ENCODE measurements around the gene LSM12.

The LSM12 gene

DNA sequence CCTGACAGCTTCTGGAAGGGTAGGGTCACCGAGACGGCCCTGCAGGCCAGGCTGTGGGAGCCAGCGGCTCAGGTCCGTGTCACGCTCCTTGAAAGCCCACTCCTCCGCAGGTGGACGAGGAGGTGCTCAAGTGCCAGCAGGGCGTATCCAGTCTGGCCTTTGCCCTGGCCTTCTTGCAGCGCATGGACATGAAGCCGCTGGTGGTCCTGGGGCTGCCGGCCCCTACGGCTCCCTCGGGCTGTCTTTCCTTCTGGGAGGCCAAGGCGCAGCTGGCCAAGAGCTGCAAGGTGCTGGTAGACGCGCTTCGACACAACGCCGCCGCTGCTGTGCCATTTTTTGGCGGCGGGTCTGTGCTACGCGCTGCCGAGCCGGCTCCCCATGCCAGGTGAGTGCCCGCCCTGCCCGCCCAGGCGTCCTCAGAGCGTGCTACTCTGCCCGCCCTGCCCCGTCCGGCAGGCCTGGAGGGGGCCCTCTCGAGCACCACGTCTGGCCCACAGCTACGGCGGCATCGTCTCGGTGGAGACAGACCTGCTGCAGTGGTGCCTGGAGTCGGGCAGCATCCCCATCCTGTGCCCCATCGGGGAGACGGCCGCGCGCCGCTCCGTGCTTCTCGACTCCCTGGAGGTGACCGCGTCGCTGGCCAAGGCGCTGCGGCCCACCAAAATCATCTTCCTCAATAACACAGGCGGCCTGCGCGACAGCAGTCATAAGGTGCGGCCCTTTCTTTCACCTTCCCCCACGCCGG is 60.8 kb downstream of the LSM12 start:
- no peak overlapping the region for H3K4me3 ChIP-seq (ENCODE audit: low read depth, low read length)
- TF ChIP-seq, protein P1, sequence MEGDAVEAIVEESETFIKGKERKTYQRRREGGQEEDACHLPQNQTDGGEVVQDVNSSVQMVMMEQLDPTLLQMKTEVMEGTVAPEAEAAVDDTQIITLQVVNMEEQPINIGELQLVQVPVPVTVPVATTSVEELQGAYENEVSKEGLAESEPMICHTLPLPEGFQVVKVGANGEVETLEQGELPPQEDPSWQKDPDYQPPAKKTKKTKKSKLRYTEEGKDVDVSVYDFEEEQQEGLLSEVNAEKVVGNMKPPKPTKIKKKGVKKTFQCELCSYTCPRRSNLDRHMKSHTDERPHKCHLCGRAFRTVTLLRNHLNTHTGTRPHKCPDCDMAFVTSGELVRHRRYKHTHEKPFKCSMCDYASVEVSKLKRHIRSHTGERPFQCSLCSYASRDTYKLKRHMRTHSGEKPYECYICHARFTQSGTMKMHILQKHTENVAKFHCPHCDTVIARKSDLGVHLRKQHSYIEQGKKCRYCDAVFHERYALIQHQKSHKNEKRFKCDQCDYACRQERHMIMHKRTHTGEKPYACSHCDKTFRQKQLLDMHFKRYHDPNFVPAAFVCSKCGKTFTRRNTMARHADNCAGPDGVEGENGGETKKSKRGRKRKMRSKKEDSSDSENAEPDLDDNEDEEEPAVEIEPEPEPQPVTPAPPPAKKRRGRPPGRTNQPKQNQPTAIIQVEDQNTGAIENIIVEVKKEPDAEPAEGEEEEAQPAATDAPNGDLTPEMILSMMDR (IDR thresholded peaks at IDR 0.05; ENCODE audit: borderline replicate concordance, insufficient read depth, low read depth, low read length) = 0 out of 2 replicates have a peak, but pooled peaks have one; percentile 12

DNA sequence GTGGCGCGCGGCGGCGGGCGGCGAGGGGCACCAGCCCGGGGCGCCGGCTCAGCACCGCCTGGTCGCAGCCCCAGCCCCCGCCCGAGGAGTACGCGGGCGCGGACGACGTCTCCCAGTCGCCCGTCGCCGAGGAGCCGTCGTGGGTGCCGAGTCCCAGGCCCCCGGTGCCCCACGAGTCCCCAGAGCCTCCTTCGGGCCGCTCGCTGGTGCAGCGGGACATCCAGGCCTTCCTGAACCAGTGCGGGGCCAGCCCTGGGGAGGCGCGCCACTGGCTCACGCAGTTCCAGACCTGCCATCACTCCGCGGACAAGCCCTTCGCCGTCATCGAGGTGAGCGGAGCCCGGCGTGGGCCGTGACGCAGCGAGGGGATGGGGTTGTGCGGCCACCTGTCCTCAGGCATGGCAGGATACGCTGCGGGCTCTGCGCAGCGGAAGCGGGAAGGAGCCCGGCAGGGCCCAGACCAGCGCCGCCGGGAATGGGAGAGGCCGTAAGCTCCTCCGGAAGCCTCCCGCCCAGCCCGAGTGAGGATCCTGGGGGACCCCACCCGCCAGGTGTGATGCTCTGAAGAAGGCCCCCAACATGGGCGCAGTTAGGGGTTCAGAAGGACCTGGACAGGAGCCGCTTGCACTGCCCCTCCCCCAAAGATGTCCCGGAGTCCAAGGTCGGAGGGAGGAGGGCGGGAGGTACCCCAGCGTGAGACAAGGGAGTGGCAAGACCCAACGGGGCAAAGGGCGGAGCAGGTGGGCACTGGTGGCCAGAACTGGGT is 61.5 kb downstream of the LSM12 start:
- TF ChIP-seq, protein P1 (IDR thresholded peaks at IDR 0.05; ENCODE audit: borderline replicate concordance, insufficient read depth, low read depth, low read length) = no peak

GRCh38 chr17:44004077-44004760 is 62.3 kb downstream of the LSM12 start, which contains the start of gene NAGS:
Gene NAGS (plus strand): TSS chr17:44004622. CDS start chr17:44004664, 42 bp downstream.
- TF ChIP-seq, protein P1 (IDR thresholded peaks at IDR 0.05; ENCODE audit: borderline replicate concordance, insufficient read depth, low read depth, low read length) = no peak
- H3K4me3 ChIP-seq (ENCODE audit: low read depth, low read length) = no peak within 1 kb of the TSS

More for the DNA sequence above, 61.5 kb downstream of the LSM12 start:
- no peak overlapping the region for H3K4me3 ChIP-seq (ENCODE audit: low read depth, low read length)

- H3K4me3 ChIP-seq (ENCODE audit: low read depth, low read length) = no peak overlapping the region
- TF ChIP-seq, protein P1 (IDR thresholded peaks at IDR 0.05; ENCODE audit: borderline replicate concordance, insufficient read depth, low read depth, low read length) = no peak
Observed at GRCh38 chr17:44002141-44002848, 64.2 kb downstream of the LSM12 start.

GRCh38 chr17:44001461-44001920 is 65.0 kb downstream of the LSM12 start:
- no peak overlapping the region for H3K4me3 ChIP-seq (ENCODE audit: low read depth, low read length)
- TF ChIP-seq, protein P1 (IDR thresholded peaks at IDR 0.05; ENCODE audit: borderline replicate concordance, insufficient read depth, low read depth, low read length) = no peak

DNA sequence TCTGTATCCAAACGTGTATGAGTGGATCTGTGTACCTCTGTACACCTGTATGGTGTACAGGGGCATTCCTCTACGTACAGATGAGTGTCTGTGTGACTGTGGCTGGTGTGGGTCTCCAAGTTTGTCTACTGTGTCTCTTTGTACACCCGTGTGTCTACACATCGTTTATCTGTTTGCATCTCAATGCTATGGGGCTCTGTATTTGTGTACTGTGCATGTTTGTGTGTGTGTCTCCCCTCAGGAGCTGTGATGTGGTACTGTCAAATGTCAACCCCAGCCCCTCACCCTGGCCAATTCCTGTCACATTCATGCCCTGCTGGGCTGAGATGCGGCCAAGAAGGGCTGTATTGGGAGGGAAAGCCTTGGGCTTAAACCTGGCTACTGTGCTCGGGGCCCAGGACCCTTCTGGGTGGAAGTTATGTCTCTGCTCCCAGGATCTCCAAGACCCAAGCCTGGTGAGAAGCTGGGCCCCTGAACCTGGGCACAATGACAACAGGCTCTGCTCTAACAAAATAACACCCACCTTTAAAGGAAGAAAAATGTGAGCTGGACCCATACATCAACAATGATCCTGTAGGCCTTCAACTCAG is 65.5 kb downstream of the LSM12 start:
- no peak overlapping the region for H3K4me3 ChIP-seq (ENCODE audit: low read depth, low read length)
- TF ChIP-seq, protein P1 (IDR thresholded peaks at IDR 0.05; ENCODE audit: borderline replicate concordance, insufficient read depth, low read depth, low read length) = no peak
